ENCODE measurements around the gene CPSF7.

DNA sequence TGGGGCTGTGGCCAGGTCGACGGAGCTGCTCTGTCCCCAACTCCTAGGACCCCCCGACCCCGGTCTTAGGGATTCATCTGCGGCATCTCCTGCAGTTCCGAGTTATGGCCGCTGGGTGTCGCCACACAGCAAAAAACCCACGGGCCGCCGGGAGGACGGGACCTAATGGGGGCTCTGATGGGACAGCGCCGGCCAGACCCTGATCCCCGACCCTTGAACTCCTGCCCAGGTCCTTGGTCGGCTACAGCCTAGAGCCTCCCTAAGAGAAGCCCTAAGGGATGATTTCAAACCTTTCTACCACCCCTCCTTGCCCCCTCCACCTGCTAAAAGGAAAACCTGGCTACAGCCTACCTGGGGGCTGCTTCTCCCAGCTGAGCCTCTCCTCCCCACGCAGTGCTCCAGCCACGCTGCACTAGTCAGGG lies 48.0 kb upstream of the CPSF7 start:
- TF ChIP-seq, protein P1, sequence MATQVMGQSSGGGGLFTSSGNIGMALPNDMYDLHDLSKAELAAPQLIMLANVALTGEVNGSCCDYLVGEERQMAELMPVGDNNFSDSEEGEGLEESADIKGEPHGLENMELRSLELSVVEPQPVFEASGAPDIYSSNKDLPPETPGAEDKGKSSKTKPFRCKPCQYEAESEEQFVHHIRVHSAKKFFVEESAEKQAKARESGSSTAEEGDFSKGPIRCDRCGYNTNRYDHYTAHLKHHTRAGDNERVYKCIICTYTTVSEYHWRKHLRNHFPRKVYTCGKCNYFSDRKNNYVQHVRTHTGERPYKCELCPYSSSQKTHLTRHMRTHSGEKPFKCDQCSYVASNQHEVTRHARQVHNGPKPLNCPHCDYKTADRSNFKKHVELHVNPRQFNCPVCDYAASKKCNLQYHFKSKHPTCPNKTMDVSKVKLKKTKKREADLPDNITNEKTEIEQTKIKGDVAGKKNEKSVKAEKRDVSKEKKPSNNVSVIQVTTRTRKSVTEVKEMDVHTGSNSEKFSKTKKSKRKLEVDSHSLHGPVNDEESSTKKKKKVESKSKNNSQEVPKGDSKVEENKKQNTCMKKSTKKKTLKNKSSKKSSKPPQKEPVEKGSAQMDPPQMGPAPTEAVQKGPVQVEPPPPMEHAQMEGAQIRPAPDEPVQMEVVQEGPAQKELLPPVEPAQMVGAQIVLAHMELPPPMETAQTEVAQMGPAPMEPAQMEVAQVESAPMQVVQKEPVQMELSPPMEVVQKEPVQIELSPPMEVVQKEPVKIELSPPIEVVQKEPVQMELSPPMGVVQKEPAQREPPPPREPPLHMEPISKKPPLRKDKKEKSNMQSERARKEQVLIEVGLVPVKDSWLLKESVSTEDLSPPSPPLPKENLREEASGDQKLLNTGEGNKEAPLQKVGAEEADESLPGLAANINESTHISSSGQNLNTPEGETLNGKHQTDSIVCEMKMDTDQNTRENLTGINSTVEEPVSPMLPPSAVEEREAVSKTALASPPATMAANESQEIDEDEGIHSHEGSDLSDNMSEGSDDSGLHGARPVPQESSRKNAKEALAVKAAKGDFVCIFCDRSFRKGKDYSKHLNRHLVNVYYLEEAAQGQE (IDR thresholded peaks at IDR 0.05; ENCODE audit: low read depth, low read length), result no peak
- TF ChIP-seq, protein P2, sequence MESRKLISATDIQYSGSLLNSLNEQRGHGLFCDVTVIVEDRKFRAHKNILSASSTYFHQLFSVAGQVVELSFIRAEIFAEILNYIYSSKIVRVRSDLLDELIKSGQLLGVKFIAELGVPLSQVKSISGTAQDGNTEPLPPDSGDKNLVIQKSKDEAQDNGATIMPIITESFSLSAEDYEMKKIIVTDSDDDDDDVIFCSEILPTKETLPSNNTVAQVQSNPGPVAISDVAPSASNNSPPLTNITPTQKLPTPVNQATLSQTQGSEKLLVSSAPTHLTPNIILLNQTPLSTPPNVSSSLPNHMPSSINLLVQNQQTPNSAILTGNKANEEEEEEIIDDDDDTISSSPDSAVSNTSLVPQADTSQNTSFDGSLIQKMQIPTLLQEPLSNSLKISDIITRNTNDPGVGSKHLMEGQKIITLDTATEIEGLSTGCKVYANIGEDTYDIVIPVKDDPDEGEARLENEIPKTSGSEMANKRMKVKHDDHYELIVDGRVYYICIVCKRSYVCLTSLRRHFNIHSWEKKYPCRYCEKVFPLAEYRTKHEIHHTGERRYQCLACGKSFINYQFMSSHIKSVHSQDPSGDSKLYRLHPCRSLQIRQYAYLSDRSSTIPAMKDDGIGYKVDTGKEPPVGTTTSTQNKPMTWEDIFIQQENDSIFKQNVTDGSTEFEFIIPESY (IDR thresholded peaks at IDR 0.05), result no peak
- TF ChIP-seq SP1 (IDR thresholded peaks at IDR 0.05; ENCODE audit: low read depth, low read length) (no peak), NFYA (IDR thresholded peaks at IDR 0.05; ENCODE audit: borderline replicate concordance, low read depth, low read length) (no peak), ZSCAN29 (IDR thresholded peaks at IDR 0.05) (no peak), CREB1 (IDR thresholded peaks at IDR 0.05; ENCODE audit: low read depth) (no peak), RAD21 (IDR thresholded peaks at IDR 0.05; ENCODE audit: insufficient read depth, low read depth, low read length) (peak; percentile 82), NFIC (IDR thresholded peaks at IDR 0.05; ENCODE audit: low read depth, low read length) (no peak), MXI1 (IDR thresholded peaks at IDR 0.05; ENCODE audit: low read depth, low read length) (no peak), POLR2AphosphoS5 (IDR thresholded peaks at IDR 0.05; ENCODE audit: low read length) (no peak)
- TF ChIP-seq, protein P3, sequence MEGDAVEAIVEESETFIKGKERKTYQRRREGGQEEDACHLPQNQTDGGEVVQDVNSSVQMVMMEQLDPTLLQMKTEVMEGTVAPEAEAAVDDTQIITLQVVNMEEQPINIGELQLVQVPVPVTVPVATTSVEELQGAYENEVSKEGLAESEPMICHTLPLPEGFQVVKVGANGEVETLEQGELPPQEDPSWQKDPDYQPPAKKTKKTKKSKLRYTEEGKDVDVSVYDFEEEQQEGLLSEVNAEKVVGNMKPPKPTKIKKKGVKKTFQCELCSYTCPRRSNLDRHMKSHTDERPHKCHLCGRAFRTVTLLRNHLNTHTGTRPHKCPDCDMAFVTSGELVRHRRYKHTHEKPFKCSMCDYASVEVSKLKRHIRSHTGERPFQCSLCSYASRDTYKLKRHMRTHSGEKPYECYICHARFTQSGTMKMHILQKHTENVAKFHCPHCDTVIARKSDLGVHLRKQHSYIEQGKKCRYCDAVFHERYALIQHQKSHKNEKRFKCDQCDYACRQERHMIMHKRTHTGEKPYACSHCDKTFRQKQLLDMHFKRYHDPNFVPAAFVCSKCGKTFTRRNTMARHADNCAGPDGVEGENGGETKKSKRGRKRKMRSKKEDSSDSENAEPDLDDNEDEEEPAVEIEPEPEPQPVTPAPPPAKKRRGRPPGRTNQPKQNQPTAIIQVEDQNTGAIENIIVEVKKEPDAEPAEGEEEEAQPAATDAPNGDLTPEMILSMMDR (IDR thresholded peaks at IDR 0.05 in 2 of 3, conservative IDR thresholded peaks at IDR 0.05 in 1 of 3; ENCODE audit: control insufficient read depth in 2 of 3, extremely low read depth in 1 of 3, insufficient read depth in 1 of 3, low read depth in 3 of 3, low read length in 3 of 3), result peak; percentile 86 to 95 (median 89)
- TF ChIP-seq, protein P4, sequence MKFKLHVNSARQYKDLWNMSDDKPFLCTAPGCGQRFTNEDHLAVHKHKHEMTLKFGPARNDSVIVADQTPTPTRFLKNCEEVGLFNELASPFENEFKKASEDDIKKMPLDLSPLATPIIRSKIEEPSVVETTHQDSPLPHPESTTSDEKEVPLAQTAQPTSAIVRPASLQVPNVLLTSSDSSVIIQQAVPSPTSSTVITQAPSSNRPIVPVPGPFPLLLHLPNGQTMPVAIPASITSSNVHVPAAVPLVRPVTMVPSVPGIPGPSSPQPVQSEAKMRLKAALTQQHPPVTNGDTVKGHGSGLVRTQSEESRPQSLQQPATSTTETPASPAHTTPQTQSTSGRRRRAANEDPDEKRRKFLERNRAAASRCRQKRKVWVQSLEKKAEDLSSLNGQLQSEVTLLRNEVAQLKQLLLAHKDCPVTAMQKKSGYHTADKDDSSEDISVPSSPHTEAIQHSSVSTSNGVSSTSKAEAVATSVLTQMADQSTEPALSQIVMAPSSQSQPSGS (IDR thresholded peaks at IDR 0.05; ENCODE audit: low read length), result no peak
